NCI-H128 (cell line): ENCODE results near the gene ENPP4.
"Not testable (repeated sequence)": the region's sequence is repeated elsewhere in the genome, so short reads cannot be mapped to it uniquely, and the experiment has no call there.

ENCODE experiments used
- DNase-seq: peaks from one replicate; lab custom pipeline; 2025; ENCODE audit not compliant: unreplicated experiment; lab: John Stamatoyannopoulos, UW

ENPP4 gene

GRCh38 chr6:46130666-46131065 lies 877 bp downstream of the ENPP4 start:
- no peak for DNase-seq

GRCh38 chr6:46131291-46131690 lies 1.5 kb downstream of the ENPP4 start:
- not testable (repeated sequence) for DNase-seq

GRCh38 chr6:46134216-46134615 lies 4.4 kb downstream of the ENPP4 start:
- DNase-seq: no peak

- DNase-seq: no peak
These were observed 5.4 kb downstream of the ENPP4 start for GRCh38 chr6:46135176-46135575.

- DNase-seq: no peak
These were observed 7.0 kb downstream of the ENPP4 start for GRCh38 chr6:46136831-46137230.

GRCh38 chr6:46137387-46137786 lies 7.6 kb downstream of the ENPP4 start:
- DNase-seq: no peak

GRCh38 chr6:46138281-46138680 lies 8.5 kb downstream of the ENPP4 start:
- no peak for DNase-seq

GRCh38 chr6:46144270-46144669 lies 14.5 kb downstream of the ENPP4 start:
- no peak for DNase-seq

- DNase-seq: not testable (repeated sequence)
These were observed 19.3 kb downstream of the ENPP4 start for GRCh38 chr6:46149066-46149465.

GRCh38 chr6:46156701-46157100 lies 26.9 kb downstream of the ENPP4 start:
- DNase-seq: no peak

- no peak for DNase-seq
These were observed 29.4 kb downstream of the ENPP4 start for GRCh38 chr6:46159229-46159628.

GRCh38 chr6:46160102-46160501 lies 30.3 kb downstream of the ENPP4 start:
- no peak for DNase-seq

- peak; percentile 86 for DNase-seq
These were observed 40.8 kb downstream of the ENPP4 start, which contains the start of gene ENPP5 for GRCh38 chr6:46170357-46171289. ENPP5 (minus strand) TSS chr6:46170980; CDS start chr6:46168262, 2,718 bp downstream.

GRCh38 chr6:46172176-46172575 lies 42.4 kb downstream of the ENPP4 start:
- no peak for DNase-seq

- no peak for DNase-seq
These were observed 45.1 kb downstream of the ENPP4 start for GRCh38 chr6:46174904-46175303.

- no peak for DNase-seq
These were observed 45.7 kb downstream of the ENPP4 start for GRCh38 chr6:46175446-46175845.

GRCh38 chr6:46175976-46176375 lies 46.2 kb downstream of the ENPP4 start:
- no peak for DNase-seq

GRCh38 chr6:46184114-46184513 lies 54.3 kb downstream of the ENPP4 start:
- DNase-seq: no peak

- DNase-seq: no peak
These were observed 56.8 kb downstream of the ENPP4 start for GRCh38 chr6:46186583-46186982.

GRCh38 chr6:46189726-46190125 lies 59.9 kb downstream of the ENPP4 start:
- DNase-seq: no peak

- DNase-seq: no peak
These were observed 61.1 kb downstream of the ENPP4 start for GRCh38 chr6:46190889-46191288.

GRCh38 chr6:46191961-46192360 lies 62.2 kb downstream of the ENPP4 start:
- DNase-seq: no peak
